Transverse colon (tissue), 4 donors: Measurements from ENCODE around the gene MRPL18. TPM values are rescaled to one million over a fixed set of nuclear protein-coding genes. Genes with fewer than 3 reads are reported as not detected.

Experiments used
- DNase-seq: peaks from one replicate; pipeline ENCODE4 v3.0.0-alpha.2; 2019
- H3K27ac ChIP-seq, 4 donors: fragments of 200-600 bp; sonication (generic); 2 replicates each; pipeline ENCODE4 v1.5.1; 2016 to 2018; ENCODE audit warnings: inconsistent platforms in 4 of 4
- H3K27me3 ChIP-seq: fragments of 200-600 bp; sonication (generic); 2 replicates; pipeline ENCODE4 v1.5.1; 2017; ENCODE audit warnings: inconsistent platforms
- H3K36me3 ChIP-seq, 4 donors: fragments of 200-600 bp; sonication (generic); 2 replicates each; pipeline ENCODE4 v1.5.1; 2017 to 2019; ENCODE audit warnings: inconsistent platforms in 4 of 4
- H3K4me1 ChIP-seq, 4 donors: fragments of 200-600 bp; sonication (generic); 2 replicates each; pipeline ENCODE4 v1.5.1; 2017 to 2020; ENCODE audit warnings: inconsistent platforms in 4 of 4
- H3K4me3 ChIP-seq, 4 donors: fragments of 200-600 bp; sonication (generic); 1 replicate in 1 of 4; 2 replicates in 3 of 4; pipeline versions ENCODE4 v1.5.1 to v1.6.1; 2017 to 2019; ENCODE audit warnings: inconsistent platforms in 4 of 4
- H3K9me3 ChIP-seq, 2 donors: fragments of 200-600 bp; sonication (generic); 2 replicates each; pipeline ENCODE4 v1.5.1; 2017 to 2019; ENCODE audit warnings: inconsistent platforms in 2 of 2
- CTCF ChIP-seq, 5 experiments: fragments of 200-600 bp in 3 of 5; fragments of 450-650 bp in 2 of 5; sonication (generic) in 3 of 5; IDR thresholded peaks; 1 replicate in 2 of 5; 2 replicates in 3 of 5; pipeline ENCODE4 v1.5.1; 2016 to 2017; ENCODE audit warnings: antibody characterized with exemption in 5 of 5, inconsistent platforms in 3 of 5, mild to moderate bottlenecking in 2 of 5, moderate library complexity in 1 of 5
- EP300 ChIP-seq: sonication (generic); formaldehyde crosslinking; IDR thresholded peaks from one replicate; pipeline ENCODE4 v1.6.1; 2017; ENCODE audit warnings: antibody characterized with exemption, low read depth
- POLR2A ChIP-seq: fragments of 450-650 bp; IDR thresholded peaks from one replicate; pipeline ENCODE4 v1.6.1; 2016; ENCODE audit warnings: antibody characterized with exemption, mild to moderate bottlenecking, moderate library complexity
- POLR2AphosphoS5 ChIP-seq, 3 donors: sonication (generic); formaldehyde crosslinking; IDR thresholded peaks; one replicate each; pipeline ENCODE4 v1.6.1; 2016; ENCODE audit warnings: antibody characterized with exemption in 3 of 3
- WGBS, 2 donors: methylation state at CpG; one replicate each; pipeline ENCODE4 v1.1.5; 2018; ENCODE audit warnings: low coverage in 1 of 2; 5-methylcytosine and 5-hydroxymethylcytosine counted together
- in situ Hi-C, 4 donors: fragments of 200-750 bp; cut with MboI; loops; one replicate each; pipeline versions ENCODE4 v1.15.0 to v1.15.1; 2017; ENCODE audit warnings: low sequenced_read_pairs in 3 of 4, low pct_ligation_motif_present in 1 of 4, low pct_unique_long_range_greater_than_20kb in 1 of 4
- intact Hi-C: fragments of 100-400 bp; cut with DNase I; formaldehyde crosslinking; loops from one replicate; pipeline ENCODE4 v1.15.1; 2023; ENCODE audit warnings: low total_unique reads
- total RNA-seq, 4 donors: library from RNA; depleted of rRNA; stranded (reverse); fragments of >200 nt; gene quantifications; one replicate each; pipeline ENCODE4 v1.1.0, GENCODE V29; 2016

MRPL18 gene
- total RNA-seq, 4 donors from 2014 or later, result 15.3 to 68.1 (median 40.6) TPM

- H3K9me3 ChIP-seq, result no peaks in the 10 kb centered on the region
- peaks cover 0 to 6% (median under 1%) of the 10 kb centered on the region in 4 donors for H3K4me1 ChIP-seq
- H3K36me3 ChIP-seq, result peaks cover 0 to 17% (median 0%) of the 10 kb centered on the region in 4 donors
- 65 to 80% methylated on average over 2 to 8 of the region's 8 CpGs for WGBS, 2 donors
- no peak for DNase-seq
- TF ChIP-seq CTCF (IDR thresholded peaks at IDR 0.05), result no peak
- no peak for TF ChIP-seq EP300
- no peak for TF ChIP-seq POLR2AphosphoS5 (IDR thresholded peaks at IDR 0.05)
- TF ChIP-seq POLR2A, result no peak
- H3K27ac ChIP-seq, result no peak overlapping the region
- H3K27me3 ChIP-seq, result no peaks in the 10 kb centered on the region
- in situ Hi-C loops, result no loop called here
- no peak overlapping the region for H3K4me3 ChIP-seq
- intact Hi-C loops, result no loop called here
These were observed 11.7 kb downstream of the MRPL18 start for GRCh38 chr6:159801935-159802334.

GRCh38 chr6:159804504-159804903 lies 14.2 kb downstream of the MRPL18 start:
- no peaks in the 10 kb centered on the region for H3K9me3 ChIP-seq
- 57 to 62% methylated on average over 3 to 10 of the region's 10 CpGs for WGBS, 2 donors

GRCh38 chr6:159805440-159806020 lies 15.3 kb downstream of the MRPL18 start:
- in situ Hi-C loops, result no loop called here
- Histone ChIP-seq H3K4me3 (no peak overlapping the region), H3K36me3 (no peaks in the 10 kb centered on the region), H3K27me3 (no peaks in the 10 kb centered on the region), H3K27ac (no peak overlapping the region), H3K9me3 (no peaks in the 10 kb centered on the region), H3K4me1 (peaks cover 0 to 9% (median 3%) of the 10 kb centered on the region in 4 donors)
- TF ChIP-seq POLR2AphosphoS5 (IDR thresholded peaks at IDR 0.05), result no peak
- no peak for TF ChIP-seq EP300
- intact Hi-C loops, result no loop called here
- DNase-seq, result no peak
- 69 to 87% methylated on average over 2 to 6 of the region's 6 CpGs for WGBS, 2 donors

More at GRCh38 chr6:159804504-159804903, 14.2 kb downstream of the MRPL18 start:
- TF ChIP-seq POLR2AphosphoS5 (IDR thresholded peaks at IDR 0.05), result no peak
- TF ChIP-seq POLR2A, result no peak
- no peak for TF ChIP-seq EP300
- no peak for TF ChIP-seq CTCF (IDR thresholded peaks at IDR 0.05)
- Histone ChIP-seq H3K27ac (no peak overlapping the region), H3K4me1 (peaks cover 0 to 9% (median 3%) of the 10 kb centered on the region in 4 donors), H3K36me3 (no peaks in the 10 kb centered on the region), H3K4me3 (no peak overlapping the region), H3K27me3 (no peaks in the 10 kb centered on the region)
- intact Hi-C loops, result no loop called here
- DNase-seq, result peak; percentile 44
- in situ Hi-C loops, result no loop called here

DNA sequence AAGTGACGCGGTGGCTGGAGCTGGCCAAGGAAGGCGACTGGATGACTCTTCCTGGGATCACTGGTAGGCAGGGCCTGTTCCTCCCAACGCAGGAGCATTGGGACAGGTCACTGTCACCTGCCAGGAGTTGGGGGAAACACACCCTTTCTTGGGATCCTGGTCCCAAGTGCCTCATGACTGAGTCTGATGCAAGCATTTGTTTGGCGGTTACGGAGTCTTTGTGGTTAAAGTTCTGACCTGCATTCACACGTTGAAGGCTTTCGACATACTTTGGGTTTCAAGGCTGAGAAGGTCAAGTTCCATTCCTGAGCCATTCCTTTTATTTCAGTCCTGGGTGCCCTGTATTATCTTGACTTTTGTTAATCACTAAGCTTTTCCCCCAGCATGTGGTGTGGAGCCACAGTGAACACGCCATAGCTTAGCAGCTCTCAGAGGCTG lies 15.8 kb downstream of the MRPL18 start:
- Histone ChIP-seq H3K27me3 (no peaks in the 10 kb centered on the region), H3K36me3 (no peaks in the 10 kb centered on the region), H3K9me3 (no peaks in the 10 kb centered on the region), H3K4me3 (no peak overlapping the region), H3K4me1 (peaks cover 0 to 9% (median 3%) of the 10 kb centered on the region in 4 donors), H3K27ac (no peak overlapping the region)
- DNase-seq, result no peak
- 89 to 94% methylated on average over 4 to 9 of the region's 9 CpGs for WGBS, 2 donors
- intact Hi-C loops, result no loop called here
- no peak for TF ChIP-seq EP300
- TF ChIP-seq POLR2A, result no peak
- TF ChIP-seq CTCF (IDR thresholded peaks at IDR 0.05), result no peak
- TF ChIP-seq POLR2AphosphoS5 (IDR thresholded peaks at IDR 0.05), result no peak
- in situ Hi-C loops, result no loop called here
